H9 (cell line): ENCODE measurements around the gene POC5. TPM values are rescaled to one million over a fixed set of nuclear protein-coding genes. Genes with fewer than 3 reads are reported as not detected.

Experiments used
- DNase-seq: peaks from one replicate; pipeline ENCODE4 v3.0.0-alpha.2; 2017
- H2AFZ ChIP-seq: one replicate; pipeline ENCODE4 v1.6.1; 2013; ENCODE audit warnings: mild to moderate bottlenecking, low read length, control low read depth, moderate library complexity
- H2AK5ac ChIP-seq: 2 replicates; pipeline ENCODE4 v1.6.1; 2013; ENCODE audit warnings: low read length, control low read depth, mixed read lengths; ENCODE audit not compliant: insufficient read length
- H2BK120ac ChIP-seq: one replicate; pipeline ENCODE4 v1.6.1; 2013; ENCODE audit warnings: low read depth, mild to moderate bottlenecking, low read length, control low read depth, inconsistent platforms; ENCODE audit not compliant: poor library complexity, severe bottlenecking
- H2BK12ac ChIP-seq: 2 replicates; pipeline ENCODE4 v1.6.1; 2013; ENCODE audit warnings: low read length, control low read depth, mixed read lengths, low read depth; ENCODE audit not compliant: insufficient read length
- H2BK15ac ChIP-seq: 2 replicates; pipeline ENCODE4 v1.6.1; 2013; ENCODE audit warnings: low read depth, low read length, control low read depth
- H2BK20ac ChIP-seq: one replicate; pipeline ENCODE4 v1.6.1; 2013; ENCODE audit warnings: low read depth, mild to moderate bottlenecking, low read length, control low read depth, inconsistent platforms; ENCODE audit not compliant: poor library complexity, severe bottlenecking
- H2BK5ac ChIP-seq: 2 replicates; pipeline ENCODE4 v1.6.1; 2013; ENCODE audit warnings: low read length, control low read depth, mixed read lengths; ENCODE audit not compliant: insufficient read length
- H3K14ac ChIP-seq: 2 replicates; pipeline ENCODE4 v1.6.1; 2013; ENCODE audit warnings: low read length, control low read depth; ENCODE audit not compliant: insufficient read depth
- H3K18ac ChIP-seq: 2 replicates; pipeline ENCODE4 v1.6.1; 2013; ENCODE audit warnings: low read depth, mild to moderate bottlenecking, mixed read lengths, low read length, control low read depth; ENCODE audit not compliant: insufficient read length
- H3K23ac ChIP-seq: 2 replicates; pipeline ENCODE4 v1.6.1; 2013; ENCODE audit warnings: low read length, control low read depth, mixed read lengths, low read depth; ENCODE audit not compliant: insufficient read length
- H3K23me2 ChIP-seq: 2 replicates; pipeline ENCODE4 v1.6.1; 2013; ENCODE audit warnings: low read depth, mild to moderate bottlenecking, mixed read lengths, low read length, control low read depth; ENCODE audit not compliant: insufficient read length, poor library complexity, severe bottlenecking
- H3K27ac ChIP-seq: 2 replicates; pipeline ENCODE4 v1.5.1; 2013; ENCODE audit warnings: low read length, control low read depth, mixed read lengths, low read depth; ENCODE audit not compliant: insufficient read length
- H3K27me3 ChIP-seq: 2 replicates; pipeline ENCODE4 v1.6.1; 2013; ENCODE audit warnings: low read length, control low read depth, inconsistent platforms; ENCODE audit not compliant: insufficient read depth
- H3K4ac ChIP-seq: 2 replicates; pipeline ENCODE4 v1.6.1; 2013; ENCODE audit warnings: low read depth, mild to moderate bottlenecking, control low read depth, inconsistent platforms, low read length, moderate library complexity
- H3K4me1 ChIP-seq: 2 replicates; pipeline ENCODE4 v1.6.1; 2013; ENCODE audit warnings: low read length, control low read depth, inconsistent platforms; ENCODE audit not compliant: insufficient read depth
- H3K4me2 ChIP-seq: 2 replicates; pipeline ENCODE4 v1.6.1; 2013; ENCODE audit warnings: low read length, control low read depth, mixed read lengths; ENCODE audit not compliant: insufficient read length, insufficient read depth
- H3K56ac ChIP-seq: 2 replicates; pipeline ENCODE4 v1.6.1; 2013; ENCODE audit warnings: low read depth, mild to moderate bottlenecking, mixed read lengths, low read length, control low read depth; ENCODE audit not compliant: insufficient read length
- H3K79me1 ChIP-seq: 2 replicates; pipeline ENCODE4 v1.6.1; 2013; ENCODE audit warnings: low read depth, mild to moderate bottlenecking, moderate library complexity, low read length, control low read depth, inconsistent platforms; ENCODE audit not compliant: insufficient read depth, poor library complexity, severe bottlenecking
- H3K79me2 ChIP-seq: 2 replicates; pipeline ENCODE4 v1.6.1; 2013; ENCODE audit warnings: low read length, control low read depth, inconsistent platforms; ENCODE audit not compliant: insufficient read depth
- H3K9ac ChIP-seq: 2 replicates; pipeline ENCODE4 v1.6.1; 2013; ENCODE audit warnings: low read length, control low read depth, mixed read lengths; ENCODE audit not compliant: insufficient read length; ENCODE audit errors: extremely low read depth
- H3K9me3 ChIP-seq: one replicate; pipeline ENCODE4 v1.6.1; 2013; ENCODE audit warnings: low read depth, low read length, inconsistent platforms; ENCODE audit not compliant: control insufficient read depth
- H3T11ph ChIP-seq: one replicate; pipeline ENCODE4 v1.6.1; 2013; ENCODE audit warnings: mild to moderate bottlenecking, low read length, control low read depth, inconsistent platforms
- H4K20me1 ChIP-seq: one replicate; pipeline ENCODE4 v1.6.1; 2013; ENCODE audit not compliant: control insufficient read depth, insufficient read length, insufficient read depth
- H4K5ac ChIP-seq: 2 replicates; pipeline ENCODE4 v1.6.1; 2013; ENCODE audit warnings: low read depth, mild to moderate bottlenecking, mixed read lengths, low read length, control low read depth; ENCODE audit not compliant: insufficient read length
- H4K8ac ChIP-seq: replicated peaks from 2 replicates; pipeline ENCODE4 v1.6.1; 2013; ENCODE audit warnings: low read length, control low read depth, mixed read lengths, low read depth; ENCODE audit not compliant: insufficient read length
- H4K91ac ChIP-seq: 2 replicates; pipeline ENCODE4 v1.6.1; 2013; ENCODE audit warnings: low read depth, mild to moderate bottlenecking, moderate library complexity, mixed read lengths, low read length, control low read depth; ENCODE audit not compliant: insufficient read length
- H3K27ac Mint-ChIP-seq, 3 experiments: 2 replicates in 2 of 3; 3 replicates in 1 of 3; pipeline ENCODE4 v1.8.0; 2020 to 2021; ENCODE audit warnings: mixed read lengths in 3 of 3, mild to moderate bottlenecking in 1 of 3, moderate library complexity in 1 of 3
- H3K27me3 Mint-ChIP-seq: 2 replicates; pipeline ENCODE4 v1.8.0; 2021; ENCODE audit warnings: low read depth, mild to moderate bottlenecking, moderate library complexity, mixed read lengths
- H3K36me3 Mint-ChIP-seq, 3 experiments: 2 replicates in 2 of 3; 3 replicates in 1 of 3; pipeline ENCODE4 v1.8.0; 2020 to 2021; ENCODE audit warnings: low read depth in 3 of 3, mixed read lengths in 3 of 3; ENCODE audit not compliant: insufficient read depth in 1 of 3
- H3K4me1 Mint-ChIP-seq, 2 experiments: 2 replicates each; pipeline ENCODE4 v1.8.0; 2020; ENCODE audit warnings: mixed read lengths in 2 of 2
- H3K4me3 Mint-ChIP-seq, 2 experiments: 2 replicates in 1 of 2; 3 replicates in 1 of 2; pipeline ENCODE4 v1.8.0; 2020 to 2021; ENCODE audit warnings: mild to moderate bottlenecking in 2 of 2, mixed read lengths in 2 of 2, moderate library complexity in 1 of 2
- H3K9me3 Mint-ChIP-seq, 2 experiments: 2 replicates in 1 of 2; 3 replicates in 1 of 2; pipeline ENCODE4 v1.8.0; 2020; ENCODE audit warnings: mild to moderate bottlenecking in 2 of 2, mixed read lengths in 2 of 2, moderate library complexity in 1 of 2
- CTCF ChIP-seq: fragments of 200-600 bp; sonication (generic); conservative IDR thresholded peaks from 3 replicates; pipeline ENCODE4 v1.8.0; 2021; ENCODE audit warnings: antibody characterized with exemption, mild to moderate bottlenecking
- WGBS: extraction: QIAGEN DNeasy Blood & Tissue Kit; methylation state at CpG from one replicate; pipeline ENCODE4 v1.1.7; 2013; ENCODE audit warnings: missing lambda C conversion rate, low lambda C conversion rate, mixed read lengths; ENCODE audit not compliant: insufficient read length; ENCODE audit errors: extremely low coverage; 5-methylcytosine and 5-hydroxymethylcytosine counted together
- total RNA-seq: library from RNA; stranded (reverse); gene quantifications from 2 replicates; pipeline ENCODE4 v1.2.1, GENCODE V29; 2021

The POC5 gene
- total RNA-seq, 1 experiment from 2014 or later = 12.2 TPM

- no peak overlapping the region for H4K8ac ChIP-seq
- H4K91ac ChIP-seq = no peak overlapping the region
- H3K36me3 Mint-ChIP-seq = no peaks in the 10 kb centered on the region
- no peaks in the 10 kb centered on the region for H3K79me2 ChIP-seq
- H3K14ac ChIP-seq = no peak overlapping the region
- peaks cover 5% of the 10 kb centered on the region in 2 experiments; a peak in 3 of 4 replicates for H3K4me1 Mint-ChIP-seq
- no peaks in the 10 kb centered on the region for H4K20me1 ChIP-seq
- no peaks in the 10 kb centered on the region for H3K4me1 ChIP-seq
- H3K56ac ChIP-seq = no peak overlapping the region
- DNase-seq = no peak
- no peak overlapping the region for H3K4me3 Mint-ChIP-seq
- H2BK120ac ChIP-seq = no peak overlapping the region
- no peak for TF ChIP-seq CTCF
- no peaks in the 10 kb centered on the region for H3K27me3 Mint-ChIP-seq
- no peak overlapping the region for H3T11ph ChIP-seq
- H2AFZ ChIP-seq = no peak overlapping the region
- no peak overlapping the region for H2BK20ac ChIP-seq
- no peaks in the 10 kb centered on the region for H3K27me3 ChIP-seq
- no CpG with 5 or more reads among the region's 2 CpGs for WGBS
- no peak overlapping the region for H4K5ac ChIP-seq
- no peak overlapping the region for H2AK5ac ChIP-seq
- no peak overlapping the region for H2BK5ac ChIP-seq
- no peak overlapping the region for H2BK15ac ChIP-seq
- H3K27ac Mint-ChIP-seq = no peak overlapping the region
- no peaks in the 10 kb centered on the region for H3K9me3 ChIP-seq
- no peaks in the 10 kb centered on the region for H3K9me3 Mint-ChIP-seq
- no peaks in the 10 kb centered on the region for H3K23me2 ChIP-seq
- no peak overlapping the region for H3K18ac ChIP-seq
- H3K23ac ChIP-seq = no peak overlapping the region
- H3K4ac ChIP-seq = no peak overlapping the region
- no peak overlapping the region for H3K9ac ChIP-seq
- no peak overlapping the region for H3K27ac ChIP-seq
- H2BK12ac ChIP-seq = no peak overlapping the region
- no peak overlapping the region for H3K4me2 ChIP-seq
- H3K79me1 ChIP-seq = no peaks in the 10 kb centered on the region
These were observed 55.2 kb downstream of the POC5 start for GRCh38 chr5:75662061-75662460.
